Body of pancreas (tissue), 4 donors: Measurements from ENCODE around the gene ARCN1. TPM values are rescaled to one million over a fixed set of nuclear protein-coding genes. Genes with fewer than 3 reads are reported as not detected.
A peak's percentile ranks its signal among the peaks of the same experiment; 100 is the strongest.
"Not testable (repeated sequence)": the region's sequence is repeated elsewhere in the genome, so short reads cannot be mapped to it uniquely, and the experiment has no call there.

ENCODE experiments used
- ATAC-seq: fragments of 150-250 bp; one replicate; pipeline ENCODE4 v1.9.1; 2016
- DNase-seq, 4 donors: peaks; one replicate each; pipeline ENCODE4 v3.0.0-alpha.2; 2019
- H3K27ac ChIP-seq, 4 donors: fragments of 200-600 bp; sonication (generic); 1 replicate in 3 of 4; 2 replicates in 1 of 4; pipeline versions ENCODE4 v1.5.1 to v1.6.1; 2016 to 2019; ENCODE audit warnings: mild to moderate bottlenecking in 1 of 4, mixed read lengths in 1 of 4, moderate library complexity in 1 of 4
- H3K27me3 ChIP-seq, 2 donors: fragments of 200-600 bp; sonication (generic); one replicate each; pipeline ENCODE4 v1.6.0; 2016; ENCODE audit warnings: mild to moderate bottlenecking in 1 of 2
- H3K36me3 ChIP-seq, 2 donors: fragments of 200-600 bp; sonication (generic); replicated peaks in 1 of 2; 2 replicates each; pipeline ENCODE4 v1.5.1; 2016; ENCODE audit warnings: low read depth in 2 of 2; ENCODE audit not compliant: insufficient read depth in 1 of 2
- H3K4me1 ChIP-seq: fragments of 200-600 bp; sonication (generic); one replicate; pipeline ENCODE4 v1.6.0; 2016
- H3K4me3 ChIP-seq, 2 donors: fragments of 200-600 bp; sonication (generic); 1 replicate in 1 of 2; 2 replicates in 1 of 2; pipeline ENCODE4 v1.5.1; 2016 to 2019
- H3K9me3 ChIP-seq, 3 donors: fragments of 200-600 bp; sonication (generic); 1 replicate in 2 of 3; 2 replicates in 1 of 3; pipeline ENCODE4 v1.5.1; 2016
- CTCF ChIP-seq, 7 experiments: fragments of 450-650 bp in 4 of 7; fragments of 200-600 bp in 3 of 7; sonication (generic) in 3 of 7; IDR thresholded peaks; one replicate each; pipeline ENCODE4 v1.5.1; 2016 to 2019; ENCODE audit warnings: antibody characterized with exemption in 7 of 7
- POLR2A ChIP-seq, 3 donors: fragments of 450-650 bp; IDR thresholded peaks; one replicate each; pipeline ENCODE4 v1.6.1; 2016; ENCODE audit warnings: antibody characterized with exemption in 3 of 3, mild to moderate bottlenecking in 2 of 3
- WGBS, 2 donors: methylation state at CpG; one replicate each; pipeline ENCODE4 v1.1.5; 2017; 5-methylcytosine and 5-hydroxymethylcytosine counted together
- intact Hi-C: fragments of 100-400 bp; cut with DNase I; formaldehyde crosslinking; loops from one replicate; pipeline ENCODE4 v1.15.1; 2023
- total RNA-seq, 2 donors: library from RNA; depleted of rRNA; stranded (reverse); fragments of >200 nt; gene quantifications; one replicate each; pipeline ENCODE4 v1.1.0, GENCODE V29; 2016

Gene ARCN1
- total RNA-seq, 2 donors from 2014 or later, result 49.8 to 64.3 TPM

- Histone ChIP-seq H3K9me3 (no peaks in the 10 kb centered on the region), H3K27me3 (no peaks in the 10 kb centered on the region), H3K4me1 (peaks cover 23% of the 10 kb centered on the region), H3K4me3 (no peak overlapping the region), H3K27ac (no peak overlapping the region), H3K36me3 (peaks cover 6 to 40% of the 10 kb centered on the region in 2 donors)
- no peak for TF ChIP-seq CTCF (IDR thresholded peaks at IDR 0.05)
- TF ChIP-seq POLR2A (IDR thresholded peaks at IDR 0.05), result no peak
- ATAC-seq (no peak), DNase-seq (peak in 1 of 4 donors; percentile 37)
- WGBS, 2 donors, result 81 to 90% methylated on average over 3 of the region's 3 CpGs
- intact Hi-C loops, result no loop called here
These were observed 30.1 kb downstream of the ARCN1 start for GRCh38 chr11:118602331-118602730.

GRCh38 chr11:118603709-118604108 lies 31.5 kb downstream of the ARCN1 start:
- 88% methylated on average over 8 of the region's 8 CpGs for WGBS, 2 donors
- ATAC-seq, H3K27me3 ChIP-seq, intact Hi-C loops, DNase-seq, H3K27ac ChIP-seq, H3K4me3 ChIP-seq, H3K9me3 ChIP-seq: not testable (repeated sequence)
- Histone ChIP-seq H3K4me1 (peaks cover 32% of the 10 kb centered on the region), H3K36me3 (peaks cover 6 to 31% of the 10 kb centered on the region in 2 donors)

- Histone ChIP-seq H3K36me3 (peaks cover 6 to 24% of the 10 kb centered on the region in 2 donors), H3K4me3 (no peak overlapping the region), H3K27me3 (no peaks in the 10 kb centered on the region), H3K9me3 (no peaks in the 10 kb centered on the region), H3K4me1 (peaks cover 40% of the 10 kb centered on the region), H3K27ac (peak overlapping the region in 3 of 4 donors; percentile 74 to 76 (median 74))
- 43 to 55% methylated on average over 3 of the region's 3 CpGs for WGBS, 2 donors
- ATAC-seq (no peak), DNase-seq (peak in 1 of 4 donors; percentile 10)
- intact Hi-C loops, result no loop called here
- TF ChIP-seq POLR2A (IDR thresholded peaks at IDR 0.05), result no peak
- TF ChIP-seq CTCF (IDR thresholded peaks at IDR 0.05), result no peak
These were observed 32.4 kb downstream of the ARCN1 start for GRCh38 chr11:118604566-118604965.

DNA sequence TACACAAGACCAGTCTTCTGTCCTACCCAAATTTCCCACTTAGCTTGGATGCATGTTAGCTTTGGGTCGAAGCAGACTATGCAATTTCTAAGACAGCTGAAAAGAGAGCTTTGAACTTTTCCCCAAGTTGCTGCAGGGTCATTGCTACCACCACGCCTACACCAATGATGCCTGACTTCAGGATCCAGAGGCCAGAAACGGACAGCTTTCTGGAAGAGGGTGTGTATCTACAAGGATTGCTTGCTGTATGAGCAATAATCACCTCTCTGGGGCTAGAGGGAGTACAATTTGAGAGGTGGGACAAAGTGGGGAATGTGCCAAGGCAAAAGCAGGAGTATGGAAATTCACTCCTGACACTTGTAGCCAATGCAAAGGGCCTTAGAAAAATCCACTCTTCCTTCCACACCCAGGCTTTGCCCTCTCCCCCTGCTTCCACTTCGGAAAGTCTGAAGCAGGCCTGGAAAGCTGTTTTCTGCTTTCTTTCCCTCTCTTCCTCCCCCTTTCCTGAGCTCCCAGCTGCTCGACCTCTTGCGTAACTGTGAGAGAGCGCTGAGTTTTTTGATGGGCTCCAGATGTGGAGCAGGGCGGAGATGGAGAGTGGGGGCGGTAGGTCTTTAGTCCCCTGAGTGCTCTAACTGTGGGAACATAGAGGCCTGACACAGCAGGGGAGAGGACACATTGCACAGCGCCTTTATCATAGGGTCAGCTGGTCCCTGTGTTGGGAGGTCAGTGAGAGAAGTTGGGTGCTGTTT lies 33.1 kb downstream of the ARCN1 start:
- Histone ChIP-seq H3K36me3 (peaks cover 6 to 17% of the 10 kb centered on the region in 2 donors), H3K4me3 (no peak overlapping the region), H3K27me3 (no peaks in the 10 kb centered on the region), H3K27ac (peak overlapping the region; percentile 37 to 76 (median 74)), H3K4me1 (peaks cover 47% of the 10 kb centered on the region), H3K9me3 (no peaks in the 10 kb centered on the region)
- ATAC-seq, result peak; percentile 4
- 33 to 35% methylated on average over 9 to 10 of the region's 10 CpGs for WGBS, 2 donors
- intact Hi-C loops, result no loop called here
- peak; percentile 41 to 66 (median 48) for DNase-seq
- TF ChIP-seq POLR2A (IDR thresholded peaks at IDR 0.05) (no peak), CTCF (IDR thresholded peaks at IDR 0.05) (no peak)

- ATAC-seq, result peak; percentile 50
- 37 to 53% methylated on average over 7 of the region's 7 CpGs for WGBS, 2 donors
- peak in 1 of 3 donors; percentile 53 for TF ChIP-seq POLR2A (IDR thresholded peaks at IDR 0.05)
- TF ChIP-seq CTCF (IDR thresholded peaks at IDR 0.05), result no peak
- H3K36me3 ChIP-seq, result peaks cover 5 to 9% of the 10 kb centered on the region in 2 donors
- no peak overlapping the region for H3K4me3 ChIP-seq
- peak overlapping the region; percentile 37 to 76 (median 74) for H3K27ac ChIP-seq
- no peaks in the 10 kb centered on the region for H3K9me3 ChIP-seq
- peak; percentile 65 to 78 (median 74) for DNase-seq
- no peaks in the 10 kb centered on the region for H3K27me3 ChIP-seq
- peaks cover 56% of the 10 kb centered on the region for H3K4me1 ChIP-seq
- intact Hi-C loops, result no loop called here
These were observed 34.1 kb downstream of the ARCN1 start for GRCh38 chr11:118606157-118606843.
